NOMO-1 (cell line): ENCODE measurements around the gene KBTBD12.
"Not testable (repeated sequence)": the region's sequence is repeated elsewhere in the genome, so short reads cannot be mapped to it uniquely, and the experiment has no call there.

Source experiments
- DNase-seq, 2 experiments: peaks; one replicate each; lab custom pipeline; 2025; ENCODE audit not compliant: unreplicated experiment in 2 of 2; lab: John Stamatoyannopoulos, UW

Gene KBTBD12

DNA sequence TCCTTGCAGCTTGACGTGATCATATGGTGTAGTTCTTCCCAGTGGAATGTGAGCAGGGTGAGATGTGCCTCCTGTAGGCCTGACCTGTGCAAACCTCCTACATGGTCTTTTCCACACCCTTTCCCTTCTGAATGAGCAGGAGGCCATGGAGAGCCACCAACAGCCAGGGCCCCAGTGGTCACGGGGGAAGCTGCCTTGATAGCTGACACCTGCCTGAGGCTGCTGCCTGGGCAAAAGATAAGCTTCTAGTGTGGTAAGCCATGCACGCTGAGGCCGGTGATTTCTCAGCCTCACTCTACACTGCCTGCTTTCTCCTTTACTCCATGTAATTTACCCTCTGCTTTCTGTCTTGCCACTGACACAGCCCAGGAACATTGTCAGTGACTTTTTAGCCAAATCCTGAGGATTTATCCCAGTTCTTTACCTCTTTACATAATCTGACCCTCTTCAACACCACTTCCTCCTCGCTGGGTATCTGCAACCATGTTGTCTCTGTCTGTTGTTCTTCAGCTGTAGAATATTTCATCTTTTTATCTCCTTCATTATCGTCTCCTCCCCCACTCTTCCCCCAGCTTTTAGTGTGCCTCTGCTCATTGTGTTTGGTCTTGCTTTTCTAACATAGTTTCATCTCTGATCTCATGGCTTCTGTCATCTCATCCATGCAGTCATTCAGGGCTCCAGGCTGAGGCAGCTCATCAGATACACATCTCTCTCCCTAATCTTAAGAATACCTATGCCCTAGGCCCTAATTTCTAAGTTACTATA, 11.2 kb upstream of the KBTBD12 start:
- DNase-seq: no peak

DNA sequence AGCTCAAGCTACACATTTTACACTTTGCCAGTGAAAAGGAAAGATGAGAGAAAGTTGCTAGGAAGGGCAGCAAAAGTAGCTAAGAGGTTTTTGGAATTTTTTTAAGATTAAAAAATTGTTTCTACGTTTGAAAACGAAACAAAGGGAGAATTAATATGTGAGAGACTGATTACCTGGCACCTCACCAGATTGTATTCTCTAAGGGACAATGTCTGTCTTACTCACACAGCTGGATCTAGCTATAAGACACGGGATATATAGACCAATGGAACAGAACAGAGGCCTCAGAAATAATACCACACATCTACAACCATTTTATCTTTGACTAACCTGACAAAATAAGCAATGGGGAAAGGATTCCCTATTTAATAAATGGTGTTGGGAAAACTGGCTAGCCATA, 9.5 kb upstream of the KBTBD12 start:
- DNase-seq: no peak

DNA sequence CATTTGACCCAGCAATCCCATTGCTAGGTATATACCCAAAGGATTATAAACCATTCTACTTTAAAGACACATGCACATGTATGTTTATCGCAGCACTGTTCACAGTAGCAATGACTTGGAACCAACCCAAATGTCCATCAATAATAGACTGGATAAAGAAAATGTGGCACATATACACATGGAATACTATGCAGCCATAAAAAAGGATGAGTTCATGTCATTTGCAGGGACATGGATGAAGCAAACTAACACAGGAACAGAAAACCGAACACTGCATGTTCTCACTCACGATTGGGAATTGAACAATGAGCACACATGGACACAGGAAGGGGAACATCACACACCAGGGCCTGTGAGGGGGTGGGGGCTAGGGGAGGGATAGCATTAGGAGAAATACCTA, 8.4 kb upstream of the KBTBD12 start:
- not testable (repeated sequence) for DNase-seq

DNA sequence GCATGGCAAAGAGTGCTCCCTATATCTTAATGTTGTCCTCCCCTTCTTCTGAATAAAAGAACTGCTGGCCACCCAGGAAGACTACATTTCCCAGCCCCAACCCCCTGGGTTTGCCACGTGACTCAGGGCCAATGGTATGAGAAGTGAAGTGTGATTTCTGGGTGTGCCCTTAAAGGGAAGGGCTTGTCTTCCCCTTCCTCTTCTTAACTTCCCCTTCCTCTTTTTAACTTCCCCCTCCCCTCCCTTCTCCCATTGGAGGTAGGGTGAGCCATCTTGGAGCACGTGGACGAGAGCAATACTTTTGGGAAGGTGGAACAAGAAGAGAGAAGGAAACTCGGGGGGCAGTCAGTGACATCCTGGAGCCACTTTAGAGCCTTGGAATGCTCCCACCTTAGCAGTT, 6.8 kb upstream of the KBTBD12 start:
- peak; percentile 86 to 89 for DNase-seq

DNA sequence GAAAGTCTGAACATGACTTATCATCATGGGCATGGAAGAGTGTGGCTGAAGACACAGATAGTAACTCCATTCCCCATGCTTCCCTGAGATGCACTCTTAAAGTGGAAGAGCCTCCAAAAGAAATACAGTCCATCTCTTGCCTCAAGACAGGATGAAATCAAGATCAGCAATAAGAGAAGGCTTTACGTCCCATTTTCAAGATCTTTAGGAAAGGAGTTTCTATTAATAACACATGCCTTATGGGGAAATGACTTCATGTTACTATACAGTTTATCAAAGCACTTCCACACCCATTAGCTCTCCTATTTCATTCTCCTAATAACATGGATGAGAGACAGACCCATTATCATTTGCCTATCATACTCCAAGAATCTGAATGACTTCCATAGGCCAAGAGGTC, 6.1 kb upstream of the KBTBD12 start:
- DNase-seq: no peak

DNA sequence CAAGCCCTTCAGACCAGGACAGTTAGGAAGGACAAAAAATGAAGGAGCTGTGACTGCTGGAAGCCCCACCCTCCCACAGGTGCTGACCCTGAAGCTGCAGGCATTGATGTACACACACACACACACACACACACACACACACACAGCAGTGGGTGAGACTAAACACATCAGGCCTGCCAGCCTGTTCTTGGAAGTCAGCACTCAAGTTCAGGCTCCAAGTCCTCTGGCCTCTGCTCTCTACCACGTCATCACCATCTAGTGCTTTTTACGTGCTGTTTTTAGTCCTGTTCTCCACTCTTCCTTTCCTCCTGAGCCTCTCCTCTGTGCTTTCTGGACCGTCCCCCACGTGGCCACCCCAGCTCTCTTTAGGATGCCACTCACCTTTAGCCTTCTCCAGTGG, 5.4 kb upstream of the KBTBD12 start:
- no peak for DNase-seq

DNA sequence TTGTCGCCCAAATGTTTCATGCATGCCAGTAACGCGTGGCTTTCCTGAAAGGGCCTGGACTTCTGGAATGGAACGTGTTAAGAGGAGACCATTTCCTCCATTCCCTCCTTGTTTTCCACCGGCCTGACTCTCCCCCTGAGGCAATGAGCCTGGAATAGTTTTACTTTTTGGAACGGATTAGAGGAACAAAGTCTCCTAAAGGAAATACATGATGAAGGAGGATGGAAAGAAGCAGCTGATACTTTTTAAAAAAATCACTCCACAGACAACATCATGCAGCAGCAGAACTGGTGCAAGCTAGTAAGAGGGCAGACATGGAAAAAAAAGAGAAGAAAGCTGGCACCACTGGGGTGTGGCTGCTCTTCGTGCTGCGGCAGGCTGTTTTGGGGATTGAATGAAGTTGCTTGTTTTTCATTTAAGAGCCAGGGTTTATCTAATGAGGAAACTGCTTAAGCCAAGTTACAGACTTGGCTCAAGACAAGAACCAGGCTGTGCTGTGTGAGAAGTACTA, 3.6 kb upstream of the KBTBD12 start:
- peak in 1 of 2 experiments; percentile 16 for DNase-seq

DNA sequence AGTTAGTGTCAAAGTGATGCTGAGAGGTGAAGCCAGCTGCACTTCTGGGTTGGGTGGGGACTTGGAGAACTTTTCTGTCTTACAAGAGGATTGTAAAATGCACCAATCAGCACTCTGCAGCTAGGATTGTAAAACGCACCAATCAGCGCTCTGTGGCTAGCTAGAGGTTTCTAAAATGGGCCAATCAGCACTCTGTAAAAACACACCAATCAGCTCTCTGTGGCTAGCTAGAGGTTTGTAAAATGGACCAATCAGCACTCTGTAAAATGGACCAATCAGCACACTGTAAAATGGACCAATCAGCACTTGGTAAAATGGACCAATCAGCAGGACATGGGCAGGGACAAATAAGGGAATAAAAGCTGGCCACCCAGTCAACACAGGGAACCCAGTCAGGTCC, 1.2 kb upstream of the KBTBD12 start:
- not testable (repeated sequence) for DNase-seq

DNA sequence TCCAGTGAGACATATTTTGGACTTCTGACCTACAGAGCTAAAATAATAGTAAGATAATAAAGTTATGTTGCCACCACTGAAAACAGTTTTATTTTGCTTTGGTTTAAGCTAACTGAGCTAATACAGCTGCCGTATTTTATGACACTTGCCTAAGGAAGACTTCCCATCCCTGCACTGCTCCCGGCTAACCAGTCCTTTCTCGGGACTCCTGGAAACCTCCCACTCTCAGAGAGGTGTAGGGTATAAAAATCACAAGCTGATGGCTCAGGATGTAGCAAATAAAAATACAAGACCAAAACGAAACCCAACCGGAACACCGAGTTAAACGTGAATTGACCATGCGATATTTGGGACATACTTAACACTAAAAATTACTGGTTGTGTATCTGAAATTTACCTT, 448 bp upstream of the KBTBD12 start:
- DNase-seq: no peak

DNA sequence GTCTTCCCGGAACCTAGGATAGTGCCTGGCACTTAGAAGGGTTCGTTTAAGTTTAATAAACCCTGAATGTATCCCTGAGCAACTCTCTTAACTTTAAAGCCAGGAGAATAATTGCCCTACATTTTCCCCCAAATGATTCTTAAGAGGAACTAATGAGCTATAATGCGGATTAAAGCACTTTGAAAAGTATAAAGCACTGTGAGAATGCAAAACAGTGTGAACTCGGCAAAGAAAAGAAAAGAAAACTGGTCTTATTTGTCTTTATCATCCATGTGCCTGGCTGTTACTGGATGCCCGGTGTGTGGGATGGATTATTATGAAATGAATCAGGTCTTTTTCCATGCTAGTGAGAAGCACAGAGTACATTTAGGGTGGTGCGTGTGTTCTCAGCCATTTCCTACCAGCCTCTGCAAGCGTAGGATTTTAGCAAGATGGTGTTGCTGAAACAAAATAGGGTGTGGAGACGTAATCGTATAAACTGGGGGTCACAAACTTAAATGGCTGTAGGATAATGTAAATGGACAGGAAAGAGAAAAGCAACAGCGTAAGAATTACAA, 983 bp downstream of the KBTBD12 start:
- DNase-seq: no peak

DNA sequence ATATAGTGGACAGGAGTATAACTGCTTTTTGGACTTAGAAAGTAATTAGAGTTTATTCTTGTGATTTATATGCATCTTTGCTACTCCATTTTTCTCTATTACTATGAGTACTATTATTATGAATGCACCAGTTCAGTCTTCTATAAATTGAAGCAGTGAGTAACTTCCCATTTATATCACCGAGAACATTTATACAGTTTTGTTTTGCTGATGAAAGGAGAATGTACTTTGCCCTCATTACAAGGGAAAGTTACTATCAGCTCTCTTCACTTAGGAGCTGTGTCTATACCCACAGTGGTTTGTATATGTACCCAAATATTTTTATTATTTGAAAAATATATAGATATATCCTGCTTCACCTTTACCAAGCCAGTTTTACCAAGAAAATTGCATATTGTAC, 5.7 kb downstream of the KBTBD12 start:
- no peak for DNase-seq

DNA sequence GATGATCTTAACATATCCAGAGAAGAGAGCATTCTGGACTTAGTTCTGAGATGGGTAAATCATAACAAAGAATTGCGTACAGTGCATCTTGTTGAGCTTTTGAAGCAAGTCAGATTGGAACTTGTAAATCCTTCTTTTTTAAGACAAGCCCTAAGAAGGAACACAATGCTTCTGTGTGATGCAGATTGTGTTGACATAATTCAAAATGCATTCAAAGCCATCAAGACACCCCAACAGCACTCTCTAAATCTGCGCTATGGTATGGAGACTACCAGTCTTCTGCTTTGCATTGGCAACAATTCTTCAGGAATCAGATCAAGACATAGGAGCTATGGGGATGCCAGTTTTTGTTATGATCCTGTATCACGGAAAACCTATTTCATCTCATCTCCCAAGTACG, 8.6 kb downstream of the KBTBD12 start:
- DNase-seq: no peak

DNA sequence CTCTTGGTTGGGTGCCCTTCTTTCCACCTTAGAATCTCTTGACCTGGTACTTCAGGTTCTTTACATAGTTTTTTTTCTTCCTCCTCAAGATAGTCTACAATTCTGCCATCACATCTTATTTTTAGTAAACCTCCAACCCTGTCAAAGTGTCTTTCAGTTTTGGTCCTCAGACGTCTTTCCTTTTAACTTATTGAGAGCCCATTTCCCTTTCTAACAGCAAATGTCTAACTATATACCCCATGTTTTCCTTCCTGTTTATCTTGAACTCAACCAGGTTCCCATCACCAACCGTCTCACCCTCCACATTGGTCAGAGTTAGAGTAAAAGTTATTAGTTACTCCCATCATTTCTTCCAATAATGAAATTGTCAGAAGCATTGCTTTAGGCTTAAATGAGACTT, 10.4 kb downstream of the KBTBD12 start:
- DNase-seq: no peak

DNA sequence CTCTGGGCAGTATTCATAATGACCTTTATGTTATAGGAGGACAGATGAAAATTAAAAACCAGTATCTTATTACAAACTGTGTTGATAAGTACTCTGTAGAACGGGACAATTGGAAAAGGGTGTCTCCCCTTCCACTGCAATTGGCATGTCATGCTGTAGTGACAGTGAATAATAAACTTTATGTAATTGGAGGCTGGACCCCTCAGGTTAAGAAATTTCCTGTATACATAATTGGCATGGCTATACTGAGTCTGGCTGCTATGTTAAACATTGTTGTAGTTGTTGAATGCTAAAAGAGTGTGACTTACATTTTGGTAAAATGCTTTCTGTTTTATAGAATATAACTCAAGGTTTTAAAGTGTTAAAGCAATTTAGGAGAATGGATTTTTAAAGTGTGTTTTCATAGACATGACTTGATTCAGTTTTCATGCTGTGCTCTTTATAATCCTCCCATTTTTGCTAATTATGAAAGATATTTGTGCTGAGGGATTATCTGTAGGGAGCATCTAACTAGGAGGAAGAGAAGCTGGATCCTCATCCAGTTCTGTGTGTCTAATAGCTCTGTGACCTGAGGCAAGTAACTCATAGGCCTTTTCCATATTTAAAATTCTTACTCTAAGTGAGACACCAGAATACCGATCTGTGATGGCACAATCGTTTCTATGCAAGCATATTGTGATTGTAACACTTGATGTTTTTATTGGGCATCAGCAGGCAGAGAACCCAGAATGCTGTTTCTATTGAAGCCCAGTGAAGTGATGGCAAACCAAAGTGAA, 13.0 kb downstream of the KBTBD12 start:
- no peak for DNase-seq

DNA sequence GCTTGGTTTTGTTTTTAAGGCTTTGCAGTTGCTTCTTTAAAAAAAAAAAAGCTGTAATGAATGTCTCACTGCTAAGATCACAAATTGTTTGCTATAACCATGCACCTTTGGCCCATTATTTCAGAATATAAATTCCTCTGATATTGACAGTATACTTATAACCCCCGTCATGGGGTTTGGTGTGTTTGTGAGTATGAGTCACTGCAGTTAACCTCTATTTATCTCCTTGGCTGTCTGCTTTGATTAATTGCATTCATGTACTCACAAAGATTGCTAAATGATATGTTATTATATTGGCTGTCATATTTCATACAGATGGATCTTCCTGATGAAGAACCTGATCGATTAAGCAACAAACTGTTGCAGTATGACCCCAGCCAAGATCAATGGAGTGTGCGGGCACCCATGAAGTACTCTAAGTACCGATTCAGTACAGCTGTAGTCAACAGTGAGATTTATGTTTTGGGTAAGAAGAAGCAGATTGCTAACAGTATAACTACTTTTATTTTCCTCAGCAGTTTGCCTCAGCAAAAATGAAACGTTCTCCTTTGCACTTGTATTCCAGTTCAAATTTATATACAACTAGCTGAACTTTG, 14.9 kb downstream of the KBTBD12 start:
- DNase-seq: no peak

DNA sequence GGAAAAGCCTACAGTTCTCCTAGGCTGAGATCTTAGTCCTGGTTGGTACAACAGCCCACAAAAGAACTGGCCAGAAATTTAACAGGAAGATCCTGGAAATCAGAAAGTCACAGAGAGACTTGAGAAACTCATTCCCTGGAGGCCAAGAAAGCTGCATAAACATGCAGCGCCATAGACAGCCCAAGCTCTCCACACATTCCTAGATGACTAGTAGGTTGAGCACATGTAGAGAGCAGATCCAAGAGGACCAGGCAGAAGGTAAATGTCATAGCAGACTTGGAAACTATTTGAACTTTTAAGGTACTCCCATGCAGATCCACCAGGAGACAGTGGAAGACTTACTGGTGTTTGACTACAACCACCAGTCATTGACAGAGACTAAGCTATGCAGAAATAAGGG, 18.4 kb downstream of the KBTBD12 start:
- DNase-seq: no peak

DNA sequence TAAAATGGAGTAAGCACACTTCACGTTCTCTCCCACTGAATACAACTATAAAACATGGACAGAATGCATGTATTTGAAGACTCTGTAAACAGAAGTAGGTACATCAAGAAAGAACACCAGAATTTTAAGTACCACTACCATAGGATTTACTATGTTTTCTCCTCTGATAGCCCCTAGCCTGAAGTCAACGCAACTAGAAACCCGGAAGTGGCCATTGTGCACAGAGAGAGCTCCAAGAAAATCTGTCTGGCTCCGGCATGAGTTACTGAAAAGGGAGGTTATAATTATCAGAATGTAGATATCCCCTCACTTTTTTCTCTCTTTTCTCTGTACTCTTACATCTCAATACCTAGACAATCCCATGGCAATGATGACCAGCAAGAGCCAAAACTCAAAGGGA, 23.8 kb downstream of the KBTBD12 start:
- no peak for DNase-seq

DNA sequence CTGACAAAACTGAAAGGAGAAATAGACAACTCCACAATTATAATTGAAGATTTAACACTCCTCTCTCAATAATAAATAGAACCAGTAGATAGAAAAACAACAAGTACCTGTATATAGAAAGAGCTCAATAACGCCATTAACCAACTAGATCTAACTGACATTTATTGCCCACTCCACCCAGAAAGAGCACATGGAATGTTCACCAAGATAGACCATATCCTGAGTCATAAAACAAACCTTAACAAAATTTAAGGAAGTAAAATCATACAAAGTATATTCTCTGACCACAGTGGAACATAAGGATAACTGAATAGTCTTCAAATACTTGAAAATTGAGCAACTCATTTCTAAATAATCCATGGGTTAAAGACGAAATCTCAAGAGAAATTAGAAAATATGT, 25.1 kb downstream of the KBTBD12 start:
- DNase-seq: peak; percentile 22 to 45

DNA sequence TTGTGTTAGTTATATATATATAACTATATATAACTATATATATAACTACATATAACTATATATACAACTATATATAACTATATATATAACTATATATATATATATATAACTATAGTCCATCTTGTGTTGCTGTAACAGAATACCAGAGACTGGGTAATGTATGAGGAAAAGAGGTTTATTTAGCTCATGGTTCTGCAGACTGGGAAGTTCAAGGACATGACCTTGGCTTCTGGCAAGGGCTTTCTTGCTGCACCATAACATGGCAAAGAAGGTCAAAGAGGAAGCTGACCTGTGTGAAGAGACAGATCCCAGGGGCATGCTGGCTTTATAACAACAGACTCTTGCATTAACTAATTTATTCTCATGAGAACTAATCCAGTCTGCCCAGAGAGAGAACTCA, 27.6 kb downstream of the KBTBD12 start:
- no peak for DNase-seq

DNA sequence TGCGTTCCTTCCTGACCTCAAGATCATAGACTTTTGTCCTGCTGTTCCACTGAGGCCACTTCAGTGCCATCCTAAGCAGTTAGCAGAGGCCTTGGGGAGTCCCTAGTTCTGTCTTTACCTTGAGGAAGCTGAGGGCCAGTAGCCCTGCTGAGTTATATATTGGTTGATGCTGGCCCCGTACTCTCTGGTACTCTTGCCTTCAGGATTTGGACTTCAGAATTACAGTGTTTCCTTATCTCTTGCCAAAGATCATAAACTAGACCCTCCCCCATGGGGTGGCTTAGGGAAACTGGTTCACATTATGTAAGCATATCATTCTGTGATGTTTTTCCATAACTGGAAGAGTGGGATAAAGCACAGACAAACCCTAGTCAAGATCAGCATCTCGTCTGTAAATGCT, 33.2 kb downstream of the KBTBD12 start:
- DNase-seq: no peak

DNA sequence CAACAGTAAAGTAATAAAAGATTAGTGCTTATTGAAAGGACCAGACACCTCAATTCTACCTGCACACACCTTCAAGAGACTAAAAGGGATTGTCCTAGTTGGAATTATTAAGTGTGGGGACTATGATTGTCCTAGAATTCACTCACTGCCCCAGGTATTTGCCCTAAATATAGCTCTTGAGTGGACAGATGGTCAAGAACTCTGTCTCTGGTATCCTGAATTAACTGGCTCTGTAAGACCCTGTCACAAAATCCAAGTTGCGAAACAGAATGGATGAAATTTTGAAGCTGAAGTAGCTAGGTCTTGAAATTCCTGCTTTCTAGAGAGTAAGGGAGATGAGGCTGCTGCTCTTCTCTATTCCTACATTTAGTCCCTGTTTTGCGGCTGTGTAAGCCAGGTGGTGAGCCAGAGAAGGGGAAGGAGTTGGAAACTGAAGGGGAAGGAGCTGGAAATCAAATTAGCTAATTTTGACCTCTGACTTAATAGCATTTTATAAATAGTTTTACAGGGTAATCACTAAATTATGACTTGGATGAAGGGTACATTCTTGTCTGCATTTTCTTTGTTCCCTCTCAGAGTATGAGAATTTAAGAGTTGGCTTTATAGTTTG, 34.5 kb downstream of the KBTBD12 start:
- DNase-seq: no peak
